ENCODE measurements around the gene C11orf52.

DNA sequence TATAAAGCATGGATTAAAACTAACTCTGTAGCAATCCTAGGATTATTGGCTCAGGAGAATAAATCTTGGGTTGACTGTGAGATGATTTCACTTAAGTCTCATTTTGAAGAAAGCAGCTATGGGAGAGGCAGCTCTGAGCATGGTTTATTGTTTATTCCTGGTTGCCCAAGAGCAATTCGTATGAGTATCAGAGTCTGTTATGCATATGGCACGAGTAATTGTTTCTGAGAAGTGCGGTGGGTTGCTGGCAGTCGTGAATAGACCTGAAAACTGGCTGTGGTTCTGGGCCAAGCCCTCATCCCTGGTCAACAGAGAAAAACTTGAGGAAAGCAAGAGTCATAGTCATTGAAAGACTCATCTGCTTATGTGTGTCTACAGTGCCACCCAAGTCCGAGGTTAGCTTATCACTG is 45.2 kb downstream of the C11orf52 start:
- TF ChIP-seq EZH2 (IDR thresholded peaks at IDR 0.05; ENCODE audit: borderline replicate concordance, low read depth, low read length, severe bottlenecking), result no peak
- TF ChIP-seq, protein P1, sequence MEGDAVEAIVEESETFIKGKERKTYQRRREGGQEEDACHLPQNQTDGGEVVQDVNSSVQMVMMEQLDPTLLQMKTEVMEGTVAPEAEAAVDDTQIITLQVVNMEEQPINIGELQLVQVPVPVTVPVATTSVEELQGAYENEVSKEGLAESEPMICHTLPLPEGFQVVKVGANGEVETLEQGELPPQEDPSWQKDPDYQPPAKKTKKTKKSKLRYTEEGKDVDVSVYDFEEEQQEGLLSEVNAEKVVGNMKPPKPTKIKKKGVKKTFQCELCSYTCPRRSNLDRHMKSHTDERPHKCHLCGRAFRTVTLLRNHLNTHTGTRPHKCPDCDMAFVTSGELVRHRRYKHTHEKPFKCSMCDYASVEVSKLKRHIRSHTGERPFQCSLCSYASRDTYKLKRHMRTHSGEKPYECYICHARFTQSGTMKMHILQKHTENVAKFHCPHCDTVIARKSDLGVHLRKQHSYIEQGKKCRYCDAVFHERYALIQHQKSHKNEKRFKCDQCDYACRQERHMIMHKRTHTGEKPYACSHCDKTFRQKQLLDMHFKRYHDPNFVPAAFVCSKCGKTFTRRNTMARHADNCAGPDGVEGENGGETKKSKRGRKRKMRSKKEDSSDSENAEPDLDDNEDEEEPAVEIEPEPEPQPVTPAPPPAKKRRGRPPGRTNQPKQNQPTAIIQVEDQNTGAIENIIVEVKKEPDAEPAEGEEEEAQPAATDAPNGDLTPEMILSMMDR (IDR thresholded peaks at IDR 0.05; ENCODE audit: extremely low read depth in 1 of 2, insufficient read depth in 1 of 2, low read depth in 1 of 2, low read length in 2 of 2), result no peak
- TF ChIP-seq POLR2AphosphoS5 (IDR thresholded peaks at IDR 0.05; ENCODE audit: insufficient read depth, low read depth, low read length), result no peak
- TF ChIP-seq POLR2A (IDR thresholded peaks at IDR 0.05; ENCODE audit: low read depth, low read length), result no peak
- TF ChIP-seq FOS (IDR thresholded peaks at IDR 0.05; ENCODE audit: borderline replicate concordance, insufficient read depth, low read length), result no peak
- no peak for TF ChIP-seq MYC (IDR thresholded peaks at IDR 0.05; ENCODE audit: low read depth, low read length)
- no peak for TF ChIP-seq GATA2 (IDR thresholded peaks at IDR 0.05; ENCODE audit: insufficient read depth, insufficient read length, low read depth, low read length)
- TF ChIP-seq JUN (IDR thresholded peaks at IDR 0.05; ENCODE audit: borderline replicate concordance, insufficient read depth, insufficient read length, low read depth), result no peak
